ENCODE data around the gene ITPKB. TPM values are rescaled to one million over a fixed set of nuclear protein-coding genes. Genes with fewer than 3 reads are reported as not detected.

Gene ITPKB
- total RNA-seq, 1 donor from 2014 or later: 21.2 TPM

DNA sequence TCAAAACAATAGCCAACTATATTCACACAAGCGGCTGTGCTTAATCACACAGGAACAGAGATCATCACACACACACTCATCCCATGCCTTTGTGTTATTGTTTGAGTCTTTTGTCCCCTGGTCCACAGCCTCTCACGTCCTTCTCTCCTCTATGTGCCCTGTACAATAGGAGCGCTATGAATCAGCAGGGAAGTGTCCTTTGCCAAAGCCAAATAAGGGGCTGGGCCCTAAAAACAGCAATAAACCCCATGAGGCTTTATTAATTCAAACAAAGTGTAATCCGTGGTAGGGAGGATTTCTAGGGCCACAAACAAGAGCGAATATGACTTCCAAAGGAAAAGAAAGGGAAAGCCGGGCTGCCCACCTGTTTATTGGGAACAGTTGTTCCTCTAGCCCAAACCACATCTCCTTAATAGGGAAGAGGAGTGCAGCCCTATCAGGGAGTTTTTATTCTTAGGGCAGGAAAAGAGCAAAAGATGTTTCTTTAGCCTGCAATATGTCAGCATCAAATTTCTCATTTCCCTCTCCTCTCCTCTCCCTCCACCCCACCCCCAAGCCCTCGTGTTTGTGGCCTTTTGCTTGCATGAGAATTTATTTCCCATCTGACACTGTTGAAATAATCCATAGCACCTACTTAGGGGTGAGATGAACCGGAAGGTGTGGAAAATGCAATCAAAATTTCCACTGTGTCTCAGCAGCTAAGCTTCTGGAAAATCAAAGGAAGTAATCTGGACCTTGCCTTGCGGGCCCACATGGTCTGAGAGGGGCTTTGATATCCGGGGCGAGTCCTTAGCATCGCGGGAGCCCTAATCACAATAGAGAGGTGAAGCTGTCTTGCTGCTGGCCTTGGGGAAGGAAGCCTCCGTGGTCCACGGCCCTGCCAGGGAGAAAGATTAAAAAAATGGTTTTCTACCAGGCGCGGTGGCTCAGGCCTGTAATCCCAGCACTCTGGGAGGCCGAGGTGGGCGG, 45.3 kb upstream of the ITPKB start:
- no peaks in the 10 kb centered on the region for H3K27me3 Mint-ChIP-seq (ENCODE audit: low read depth)
- H3K27ac Mint-ChIP-seq: no peak overlapping the region
- H3K9me3 Mint-ChIP-seq: peaks cover 4% of the 10 kb centered on the region
- H3K4me3 Mint-ChIP-seq: no peak overlapping the region
- H3K4me1 Mint-ChIP-seq: no peaks in the 10 kb centered on the region
- H3K36me3 Mint-ChIP-seq: no peaks in the 10 kb centered on the region
- TF ChIP-seq CTCF (IDR thresholded peaks at IDR 0.05; ENCODE audit: unreplicated experiment): no peak
- DNase-seq (ENCODE audit: low spot score in 2 of 2, unreplicated experiment in 2 of 2): no peak

GRCh38 chr1:226782845-226783601, 43.9 kb upstream of the ITPKB start:
- H3K9me3 Mint-ChIP-seq: peaks cover 4% of the 10 kb centered on the region
- no peak overlapping the region for H3K4me3 Mint-ChIP-seq

GRCh38 chr1:226781937-226782609, 43.0 kb upstream of the ITPKB start:
- DNase-seq (ENCODE audit: low spot score in 2 of 2, unreplicated experiment in 2 of 2): no peak
- Mint-ChIP-seq H3K4me1 (peaks cover 4% of the 10 kb centered on the region), H3K4me3 (no peak overlapping the region), H3K9me3 (peaks cover 7% of the 10 kb centered on the region), H3K36me3 (no peaks in the 10 kb centered on the region), H3K27ac (no peak overlapping the region), H3K27me3 (ENCODE audit: low read depth) (no peaks in the 10 kb centered on the region)
- TF ChIP-seq CTCF (IDR thresholded peaks at IDR 0.05; ENCODE audit: unreplicated experiment): no peak

More at GRCh38 chr1:226782845-226783601, 43.9 kb upstream of the ITPKB start:
- H3K36me3 Mint-ChIP-seq: no peaks in the 10 kb centered on the region
- DNase-seq (ENCODE audit: low spot score in 2 of 2, unreplicated experiment in 2 of 2): no peak
- no peak for TF ChIP-seq CTCF (IDR thresholded peaks at IDR 0.05; ENCODE audit: unreplicated experiment)
- no peak overlapping the region for H3K27ac Mint-ChIP-seq
- H3K4me1 Mint-ChIP-seq: peaks cover 4% of the 10 kb centered on the region
- H3K27me3 Mint-ChIP-seq (ENCODE audit: low read depth): no peaks in the 10 kb centered on the region

DNA sequence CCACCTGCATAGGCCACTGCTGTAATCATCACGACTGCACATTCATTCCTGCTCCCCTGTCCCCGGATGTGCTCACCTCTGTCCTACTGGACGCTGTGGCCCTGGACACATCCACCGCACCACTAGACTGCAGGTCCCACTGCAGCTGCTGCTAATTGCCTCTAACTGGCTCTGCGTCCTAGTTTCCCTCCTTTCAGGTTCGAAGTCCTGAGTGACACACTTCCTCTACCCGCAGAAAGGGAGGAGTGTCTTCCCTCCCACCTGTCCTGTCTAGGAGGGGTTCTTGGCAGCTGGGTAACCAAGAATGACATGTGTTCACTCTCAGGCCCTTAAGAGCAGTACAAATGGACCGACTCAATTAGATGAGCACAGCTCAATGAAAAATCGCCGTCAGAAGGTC, 40.5 kb upstream of the ITPKB start:
- H3K27me3 Mint-ChIP-seq (ENCODE audit: low read depth): no peaks in the 10 kb centered on the region
- peaks cover 4% of the 10 kb centered on the region for H3K4me1 Mint-ChIP-seq
- no peak overlapping the region for H3K4me3 Mint-ChIP-seq
- no peak for TF ChIP-seq CTCF (IDR thresholded peaks at IDR 0.05; ENCODE audit: unreplicated experiment)
- DNase-seq (ENCODE audit: low spot score in 2 of 2, unreplicated experiment in 2 of 2): no peak
- H3K9me3 Mint-ChIP-seq: peaks cover 10% of the 10 kb centered on the region
- no peaks in the 10 kb centered on the region for H3K36me3 Mint-ChIP-seq
- H3K27ac Mint-ChIP-seq: no peak overlapping the region

DNA sequence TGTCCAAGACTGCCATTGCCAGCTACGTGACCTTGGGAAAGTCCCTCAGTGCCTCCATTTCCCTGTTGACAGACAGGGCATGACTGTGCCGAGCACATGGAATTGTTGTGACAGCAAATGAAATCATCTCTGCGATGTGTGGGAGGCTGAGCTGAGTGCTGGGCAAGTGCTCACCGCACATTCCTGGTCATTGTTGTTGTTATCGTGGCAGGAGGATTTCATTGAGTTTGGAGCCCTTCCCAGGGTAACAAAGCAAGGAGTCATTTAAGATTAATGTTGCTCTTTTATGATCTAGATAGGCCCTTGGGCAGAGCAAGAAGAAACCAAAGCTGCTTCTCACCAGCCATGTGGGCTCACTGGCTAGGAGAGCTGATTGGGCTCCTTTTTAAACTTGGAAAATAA, 39.6 kb upstream of the ITPKB start:
- H3K4me1 Mint-ChIP-seq: peaks cover 4% of the 10 kb centered on the region
- TF ChIP-seq CTCF (IDR thresholded peaks at IDR 0.05; ENCODE audit: unreplicated experiment): no peak
- H3K4me3 Mint-ChIP-seq: no peak overlapping the region
- no peak for DNase-seq (ENCODE audit: low spot score in 2 of 2, unreplicated experiment in 2 of 2)
- peaks cover 10% of the 10 kb centered on the region for H3K9me3 Mint-ChIP-seq
- H3K27me3 Mint-ChIP-seq (ENCODE audit: low read depth): no peaks in the 10 kb centered on the region
- H3K36me3 Mint-ChIP-seq: no peaks in the 10 kb centered on the region
- no peak overlapping the region for H3K27ac Mint-ChIP-seq

All from mesothelial cell of epicardium (in vitro differentiated cells).